K562 (cell line): ENCODE results near the gene WAS. TPM values are rescaled to one million over a fixed set of nuclear protein-coding genes. Genes with fewer than 3 reads are reported as not detected.

Source experiments
- ATAC-seq: fragments of 200-7000 bp; cut with Tn5 transposase; 3 replicates; pipeline ENCODE4 v1.9.1; 2020; ENCODE audit warnings: moderate library complexity
- BruUV-seq: library from RNA; stranded (reverse); fragments of 400-500 nt; replicated peaks from 2 replicates; lab custom pipeline; 2021; lab: Mats Ljungman, UMichigan
- CTCF ChIA-PET: fragments of 300-600 bp; formaldehyde crosslinking; extraction: SDS; loops from one replicate; lab custom pipeline; 2021; ENCODE audit warnings: low intra/inter-chr PET ratio; lab: Yijun Ruan, JAX
- POLR2A ChIA-PET: fragments of 300-600, 350-650 bp; sonication (Branson Sonifier 250); formaldehyde crosslinking; extraction: SDS; loops from one replicate; lab custom pipeline; 2021; ENCODE audit warnings: antibody characterized with exemption, inconsistent platforms; lab: Yijun Ruan, JAX
- DNase-seq, 4 experiments: peaks; one replicate each; pipeline versions ENCODE4 v3.0.0 to v3.0.0-alpha.2; 2011 to 2018; ENCODE audit warnings: low spot score in 3 of 4, mixed read lengths in 3 of 4; ENCODE audit errors: extremely low read depth in 1 of 4
- FAIRE-seq: peaks from 2 replicates; lab custom pipeline; 2011; peaks lifted over from hg19 to GRCh38; lab: Jason Lieb, UNC
- H2AFZ ChIP-seq: 2 replicates; pipeline ENCODE4 v1.6.0; 2011; ENCODE audit warnings: low read depth, low read length, control low read depth, inconsistent platforms
- H3K27ac ChIP-seq: fragments of 200-600 bp; 3 replicates; pipeline ENCODE4 v1.8.0; 2011; ENCODE audit warnings: low read depth, mild to moderate bottlenecking, control low read depth, inconsistent platforms, low read length, moderate library complexity, mixed read lengths; ENCODE audit errors: extremely low read depth
- H3K27me3 ChIP-seq, 2 experiments: fragments of 300-600 bp in 1 of 2; 2 replicates in 1 of 2; 3 replicates in 1 of 2; pipeline versions ENCODE4 v1.6.0 to v1.8.0; 2011; ENCODE audit warnings: inconsistent platforms in 2 of 2, low read length in 2 of 2, mild to moderate bottlenecking in 1 of 2, mixed read lengths in 1 of 2, moderate library complexity in 1 of 2; ENCODE audit not compliant: control insufficient read depth in 2 of 2, insufficient read depth in 2 of 2
- H3K36me3 ChIP-seq: fragments of 300-600 bp; 3 replicates; pipeline ENCODE4 v1.8.0; 2011; ENCODE audit warnings: mild to moderate bottlenecking, low read length, inconsistent platforms; ENCODE audit not compliant: control insufficient read depth, insufficient read depth
- H3K4me1 ChIP-seq, 2 experiments: fragments of 200-600 bp in 1 of 2; replicated peaks in 1 of 2; 2 replicates in 1 of 2; 3 replicates in 1 of 2; pipeline versions ENCODE4 v1.5.1 to v1.8.0; 2011; ENCODE audit warnings: inconsistent platforms in 2 of 2, low read length in 2 of 2, mild to moderate bottlenecking in 1 of 2, mixed read lengths in 1 of 2, moderate library complexity in 1 of 2; ENCODE audit not compliant: control insufficient read depth in 2 of 2, insufficient read depth in 2 of 2
- H3K4me2 ChIP-seq: 2 replicates; pipeline ENCODE4 v1.6.1; 2011; ENCODE audit warnings: low read length, control low read depth, inconsistent platforms, mixed read lengths; ENCODE audit not compliant: insufficient read depth
- H3K4me3 ChIP-seq: fragments of 200-600 bp; sonication (generic), shearing (Covaris generic); 2 replicates; pipeline ENCODE4 v1.5.1; 2016; ENCODE audit warnings: control low read depth, inconsistent platforms
- H3K79me2 ChIP-seq: fragments of 200-600 bp; 3 replicates; pipeline ENCODE4 v1.8.0; 2011; ENCODE audit warnings: low read length, inconsistent platforms; ENCODE audit not compliant: control insufficient read depth, insufficient read depth
- H3K9ac ChIP-seq, 2 experiments: 2 replicates each; pipeline versions ENCODE4 v1.6.0 to v1.6.1; 2011; ENCODE audit warnings: low read depth in 2 of 2, low read length in 2 of 2, control low read depth in 1 of 2, inconsistent platforms in 1 of 2, mild to moderate bottlenecking in 1 of 2, mixed read lengths in 1 of 2; ENCODE audit not compliant: insufficient read depth in 1 of 2
- H3K9me1 ChIP-seq: one replicate; pipeline ENCODE4 v1.6.0; 2011; ENCODE audit warnings: inconsistent platforms, mild to moderate bottlenecking, low read length, moderate library complexity; ENCODE audit not compliant: control insufficient read depth, insufficient read depth
- H3K9me3 ChIP-seq: replicated peaks from 2 replicates; pipeline ENCODE4 v1.5.1; 2011; ENCODE audit warnings: low read depth, low read length, inconsistent platforms; ENCODE audit not compliant: control insufficient read depth, insufficient read depth
- H4K20me1 ChIP-seq: replicated peaks from 2 replicates; pipeline ENCODE4 v1.6.1; 2011; ENCODE audit warnings: low read length, inconsistent platforms, mixed read lengths; ENCODE audit not compliant: control insufficient read depth, insufficient read depth
- BCLAF1 ChIP-seq, 2 experiments: fragments of 450-650 bp in 1 of 2; IDR thresholded peaks; 2 replicates each; pipeline ENCODE4 v1.6.1; 2011 to 2017; ENCODE audit warnings: low read depth in 2 of 2, antibody characterized with exemption in 1 of 2, borderline replicate concordance in 1 of 2, low read length in 1 of 2, mild to moderate bottlenecking in 1 of 2, mixed read lengths in 1 of 2; ENCODE audit not compliant: control insufficient read depth in 1 of 2
- EP300 ChIP-seq: IDR thresholded peaks from 2 replicates; pipeline ENCODE4 v1.6.1; 2012; ENCODE audit warnings: low read length, improper control_type of control experiment
- ETV5 ChIP-seq: sonication (generic); formaldehyde crosslinking; IDR thresholded peaks from 2 replicates; pipeline ENCODE4 v1.4.0; 2020; ENCODE audit warnings: low read depth, mild to moderate bottlenecking, missing genetic modification reagents
- FOXJ2 ChIP-seq: fragments of 200-800 bp; sonication (Bioruptor generic); IDR thresholded peaks from 2 replicates; pipeline ENCODE4 v1.6.1; 2016; ENCODE audit warnings: missing genetic modification characterization, missing compliant biosample characterization
- GTF2F1 ChIP-seq: IDR thresholded peaks from 2 replicates; pipeline ENCODE4 v1.6.1; 2011; ENCODE audit warnings: low read depth, low read length, improper control_type of control experiment
- MBD1 ChIP-seq: fragments of 250-450 bp; sonication (Bioruptor Pico); IDR thresholded peaks from 2 replicates; pipeline ENCODE4 v1.8.0; 2022; ENCODE audit warnings: inconsistent platforms
- NCOA1 ChIP-seq: fragments of 450-650 bp; IDR thresholded peaks from 2 replicates; pipeline ENCODE4 v1.6.1; 2016; ENCODE audit warnings: low read depth
- RBBP5 ChIP-seq: fragments of 200-600 bp; sonication (generic); IDR thresholded peaks from 2 replicates; pipeline ENCODE4 v1.6.1; 2012; ENCODE audit warnings: borderline replicate concordance, mild to moderate bottlenecking, low read length, control low read depth, inconsistent platforms; ENCODE audit not compliant: insufficient read depth, poor library complexity, severe bottlenecking
- RUNX1 ChIP-seq: sonication (generic); IDR thresholded peaks from 2 replicates; pipeline ENCODE4 v1.6.1; 2016; ENCODE audit warnings: antibody characterized with exemption, low read depth
- SREBF2 ChIP-seq: sonication (generic); formaldehyde crosslinking; IDR thresholded peaks from 2 replicates; pipeline ENCODE4 v1.4.0; 2020; ENCODE audit warnings: mild to moderate bottlenecking, missing genetic modification reagents
- TBL1XR1 ChIP-seq, 2 experiments: IDR thresholded peaks; 2 replicates each; pipeline ENCODE4 v1.6.1; 2012; ENCODE audit warnings: improper control_type of control experiment in 2 of 2, low read length in 2 of 2, mild to moderate bottlenecking in 1 of 2
- TBP ChIP-seq: optimal IDR thresholded peaks from 2 replicates; pipeline ENCODE3; 2011; ENCODE audit warnings: low read depth, low read length, improper control_type of control experiment
- TOE1 ChIP-seq, 2 experiments: fragments of 450-650 bp in 1 of 2; sonication (generic) in 1 of 2; formaldehyde crosslinking in 1 of 2; IDR thresholded peaks; 2 replicates each; pipeline versions ENCODE4 v1.7.1 to v1.8.0; 2016 to 2022; ENCODE audit warnings: borderline replicate concordance in 2 of 2, mild to moderate bottlenecking in 2 of 2, antibody characterized with exemption in 1 of 2, inconsistent platforms in 1 of 2, low read depth in 1 of 2, missing genetic modification reagents in 1 of 2, moderate library complexity in 1 of 2
- YBX1 ChIP-seq: fragments of 450-650 bp; IDR thresholded peaks from 2 replicates; pipeline ENCODE4 v1.7.1; 2016; ENCODE audit warnings: mild to moderate bottlenecking
- ZNF24 ChIP-seq: fragments of 450-650 bp; IDR thresholded peaks from 2 replicates; pipeline ENCODE4 v1.6.1; 2016
- ZNF639 ChIP-seq, 2 experiments: fragments of 200-800 bp in 1 of 2; sonication (Bioruptor generic) in 1 of 2; sonication (generic) in 1 of 2; formaldehyde crosslinking in 1 of 2; IDR thresholded peaks in 1 of 2; conservative IDR thresholded peaks in 1 of 2; 2 replicates each; pipeline versions ENCODE4 v1.5.0 to v1.6.1; 2016 to 2020; ENCODE audit warnings: missing compliant biosample characterization in 1 of 2, missing genetic modification characterization in 1 of 2, missing genetic modification reagents in 1 of 2
- ZNF77 ChIP-seq: fragments of 250-450 bp; sonication (Bioruptor Pico); IDR thresholded peaks from 2 replicates; pipeline ENCODE4 v1.5.0; 2020
- WGBS: fragments of 100-300 bp; shearing (Covaris generic); methylation state at CpG from one replicate; pipeline ENCODE4 v1.1.6; 2016; ENCODE audit warnings: low coverage, mixed read lengths; ENCODE audit not compliant: insufficient coverage; ENCODE audit errors: missing lambda C conversion rate; 5-methylcytosine and 5-hydroxymethylcytosine counted together
- in situ Hi-C: fragments of 300-500 bp; cut with MboI; formaldehyde crosslinking; loops from 4 replicates; pipeline ENCODE4 v1.15.0; 2018; ENCODE audit warnings: inconsistent platforms, mixed read lengths
- intact Hi-C: fragments of 100-400 bp; cut with micrococcal nuclease; formaldehyde crosslinking; loops from 2 replicates; pipeline ENCODE4 v1.14.2; 2022
- polyA plus RNA-seq, 8 experiments: library from polyadenylated mRNA; depleted of rRNA in 4 of 8; stranded (reverse) in 5 of 8; unstranded in 3 of 8; fragments of >200 nt; fragmentation: Nextera tagmentation in 2 of 8; fragmentation: Illumina TruSeq in 1 of 8; extraction: Ambion mirVana in 2 of 8; extraction: Trizol in 1 of 8; gene quantifications; 2 replicates each; pipeline versions ENCODE4 v1.2.1 to v1.2.3, GENCODE V29; 2011 to 2014; ENCODE audit warnings: inconsistent platforms in 1 of 8, missing spikeins in 1 of 8
- total RNA-seq, 7 experiments: library from RNA; depleted of rRNA in 6 of 7; stranded (reverse); fragments of >200 nt in 6 of 7; fragmentation: Illumina TruSeq in 2 of 7; extraction: Trizol in 2 of 7; gene quantifications; 2 replicates each; pipeline versions ENCODE4 v1.2.1 to v1.2.3, GENCODE V29; 2011 to 2021; ENCODE audit warnings: low replicate concordance in 1 of 7

The WAS gene
- total and polyA plus RNA-seq, 9 of the 15 experiments (the other 6 are each of a cell fraction or from before 2014, with no cell fraction given), result 0.11 to 16.1 (median 3.8) TPM

- H3K36me3 ChIP-seq, result no peaks in the 10 kb centered on the region
- peak overlapping the region; percentile 58 for H3K4me3 ChIP-seq
- ChIA-PET POLR2A (interaction anchor here (0.6 to 1.4 kb wide), 5 partner anchors 9 to 206 kb away, joined by 3 read pairs; no protein-coding TSS in a partner anchor), CTCF (no interaction called here)
- no peaks in the 10 kb centered on the region for H4K20me1 ChIP-seq
- H3K27me3 ChIP-seq, result no peaks in the 10 kb centered on the region
- peak overlapping the region; percentile 31 to 47; a peak in 3 of 4 replicates for H3K9ac ChIP-seq
- DNase-seq, result no peak
- H3K27ac ChIP-seq, result peak overlapping the region; percentile 43; the same call in 2 of the 3 replicates
- intact Hi-C loops (loop anchor here (2.0 to 5.0 kb wide), 2 partner anchors 34 to 58 kb away; no protein-coding TSS in a partner anchor), in situ Hi-C loops (no loop called here)
- no peak for ATAC-seq
- H3K4me2 ChIP-seq, result peak overlapping the region; percentile 82
- 91% methylated on average over 1 of the region's 1 CpG for WGBS
- no peak for FAIRE-seq
- H2AFZ ChIP-seq, result peak overlapping the region; percentile 75
- no peaks in the 10 kb centered on the region for H3K9me3 ChIP-seq
- H3K9me1 ChIP-seq, result no peaks in the 10 kb centered on the region
- BruUV-seq, result no TSS peak
- H3K79me2 ChIP-seq, result peaks cover 19% of the 10 kb centered on the region
- peaks cover 7 to 19% of the 10 kb centered on the region in 2 experiments; a peak in 4 of 5 replicates for H3K4me1 ChIP-seq
- TF ChIP-seq TBP, result no peak
- TF ChIP-seq EP300, result no peak
- no peak for TF ChIP-seq ZNF77 (CRISPR knock-in tag)
- no peak for TF ChIP-seq RBBP5
- TF ChIP-seq SREBF2 (CRISPR knock-in tag), result no peak
- no peak for TF ChIP-seq MBD1 (CRISPR knock-in tag)
- no peak for TF ChIP-seq ETV5 (CRISPR knock-in tag)
- no peak for TF ChIP-seq TOE1 (IDR thresholded peaks at IDR 0.05; ENCODE audit: borderline replicate concordance)
- no peak for TF ChIP-seq TOE1 (CRISPR knock-in tag; IDR thresholded peaks at IDR 0.05; ENCODE audit: borderline replicate concordance, low read depth)
- no peak for TF ChIP-seq NCOA1
- TF ChIP-seq RUNX1, result no peak
- no peak for TF ChIP-seq FOXJ2
- no peak for TF ChIP-seq BCLAF1 (IDR thresholded peaks at IDR 0.05; ENCODE audit: borderline replicate concordance in 1 of 2, control insufficient read depth in 1 of 2, low read depth in 2 of 2, low read length in 1 of 2)
- no peak for TF ChIP-seq YBX1
- no peak for TF ChIP-seq GTF2F1
- TF ChIP-seq TBL1XR1 (IDR thresholded peaks at IDR 0.05; ENCODE audit: low read length in 2 of 2), result no peak
- TF ChIP-seq ZNF639 (CRISPR knock-in tag; conservative IDR thresholded peaks at IDR 0.05 in 1 of 2, IDR thresholded peaks at IDR 0.05 in 1 of 2), result no peak
- no peak for TF ChIP-seq ZNF24
Measured at GRCh38 chrX:48736303-48736702, 52.7 kb downstream of the WAS start.
